Neural progenitor cell (in vitro differentiated cells): ENCODE measurements around the gene ZBED4. TPM values are rescaled to one million over a fixed set of nuclear protein-coding genes. Genes with fewer than 3 reads are reported as not detected.

Source experiments
- DNase-seq: peaks from one replicate; pipeline ENCODE4 v3.0.0-alpha.2; 2016; ENCODE audit warnings: low spot score
- H2AFZ ChIP-seq: fragments of 200-600 bp; sonication (generic); replicated peaks from 2 replicates; pipeline ENCODE4 v1.6.1; 2016; ENCODE audit warnings: antibody characterized with exemption
- H3F3A ChIP-seq: fragments of 200-600 bp; sonication (generic); 2 replicates; pipeline ENCODE4 v1.6.1; 2016; ENCODE audit warnings: antibody characterized with exemption, low read depth
- H3K27ac ChIP-seq: fragments of 200-600 bp; sonication (generic); 2 replicates; pipeline ENCODE4 v1.5.1; 2016; ENCODE audit warnings: mild to moderate bottlenecking
- H3K27me3 ChIP-seq: fragments of 200-600 bp; sonication (generic); 2 replicates; pipeline ENCODE4 v1.6.1; 2016; ENCODE audit warnings: mild to moderate bottlenecking, moderate library complexity
- H3K36me3 ChIP-seq: fragments of 200-600 bp; sonication (generic); 2 replicates; pipeline ENCODE4 v1.5.1; 2016
- H3K4me1 ChIP-seq: fragments of 200-600 bp; sonication (generic); 2 replicates; pipeline ENCODE4 v1.6.1; 2016; ENCODE audit warnings: mixed run types
- H3K4me2 ChIP-seq: fragments of 200-600 bp; sonication (generic); 2 replicates; pipeline ENCODE4 v1.6.1; 2016
- H3K4me3 ChIP-seq: fragments of 200-600 bp; sonication (generic); 2 replicates; pipeline ENCODE4 v1.5.1; 2016
- H3K79me2 ChIP-seq: fragments of 200-600 bp; sonication (generic); 2 replicates; pipeline ENCODE4 v1.6.1; 2016; ENCODE audit warnings: low read depth
- H3K9ac ChIP-seq: fragments of 200-600 bp; sonication (generic); 2 replicates; pipeline ENCODE4 v1.6.1; 2016
- H3K9me3 ChIP-seq: fragments of 200-600 bp; sonication (generic); 2 replicates; pipeline ENCODE4 v1.5.1; 2016; ENCODE audit warnings: low read depth
- H4K20me1 ChIP-seq: fragments of 200-600 bp; sonication (generic); 2 replicates; pipeline ENCODE4 v1.6.1; 2016; ENCODE audit warnings: low read depth
- H3K27ac Mint-ChIP-seq: 3 replicates; pipeline ENCODE4 v1.8.0; 2021; ENCODE audit warnings: mixed read lengths
- H3K27me3 Mint-ChIP-seq: 2 replicates; pipeline ENCODE4 v1.8.0; 2022; ENCODE audit warnings: low read depth, mild to moderate bottlenecking, inconsistent platforms, moderate library complexity, mixed read lengths; ENCODE audit not compliant: insufficient read depth
- H3K36me3 Mint-ChIP-seq: 3 replicates; pipeline ENCODE4 v1.8.0; 2021; ENCODE audit warnings: mixed read lengths
- H3K4me1 Mint-ChIP-seq: 3 replicates; pipeline ENCODE4 v1.8.0; 2021; ENCODE audit warnings: mixed read lengths
- H3K4me3 Mint-ChIP-seq: 3 replicates; pipeline ENCODE4 v1.8.0; 2021; ENCODE audit warnings: mild to moderate bottlenecking, moderate library complexity, mixed read lengths
- H3K9me3 Mint-ChIP-seq: 3 replicates; pipeline ENCODE4 v1.8.0; 2020; ENCODE audit warnings: mixed read lengths
- EZH2 ChIP-seq: fragments of 200-600 bp; sonication (generic); IDR thresholded peaks from 2 replicates; pipeline ENCODE4 v1.6.1; 2017; ENCODE audit warnings: antibody characterized with exemption, mild to moderate bottlenecking, moderate library complexity
- EZH2phosphoT487 ChIP-seq: fragments of 200-600 bp; sonication (generic); IDR thresholded peaks from 2 replicates; pipeline ENCODE4 v1.6.1; 2017; ENCODE audit warnings: antibody characterized with exemption
- total RNA-seq: library from RNA; depleted of rRNA; stranded (reverse); fragments of >200 nt; gene quantifications from 2 replicates; pipeline ENCODE4 v1.2.3, GENCODE V29; 2015; ENCODE audit warnings: low replicate concordance
- TF ChIP-seq, protein P1 (sequence below): fragments of 200-600 bp; sonication (generic); IDR thresholded peaks from 2 replicates; pipeline ENCODE4 v1.5.1; 2017; ENCODE audit warnings: antibody characterized with exemption, mild to moderate bottlenecking

ZBED4 gene
- total RNA-seq, 1 donor from 2014 or later, result 23.1 TPM

DNA sequence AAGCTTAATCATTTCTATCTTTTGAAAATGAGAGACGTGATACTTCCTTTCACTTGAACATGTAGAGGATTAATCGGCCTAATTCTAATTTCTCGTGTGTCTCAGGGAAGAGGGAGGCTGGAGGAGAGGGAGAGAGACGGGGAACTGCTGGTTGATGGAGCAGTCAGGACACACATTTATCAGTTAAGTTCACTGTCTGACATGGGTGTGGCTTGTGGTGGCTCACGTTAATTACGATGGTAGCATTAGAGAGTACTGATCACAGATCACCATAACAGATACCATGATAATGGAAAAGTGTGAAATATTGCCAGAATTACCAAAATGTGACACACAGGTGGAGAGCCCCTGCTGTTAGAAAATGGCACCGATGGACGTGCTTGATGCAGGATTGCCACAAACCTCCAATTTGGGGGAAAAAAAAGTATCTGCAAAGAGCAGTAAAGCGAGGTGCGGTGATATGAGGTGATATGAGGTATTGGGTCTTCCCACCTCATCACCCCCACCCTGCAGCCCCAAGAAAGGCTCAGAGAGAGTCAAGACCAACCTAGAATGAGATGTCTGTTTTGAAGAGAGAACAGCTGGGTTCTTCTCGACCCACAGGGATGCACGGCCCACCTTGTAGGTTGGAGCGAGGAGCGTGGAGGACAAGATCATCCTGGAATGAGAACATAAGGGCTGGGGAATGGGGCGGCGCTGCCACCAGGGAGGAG, 19.7 kb downstream of the ZBED4 start:
- no peaks in the 10 kb centered on the region for H3K27me3 ChIP-seq
- no peak overlapping the region for H3K27ac Mint-ChIP-seq
- no peak overlapping the region for H3K4me3 Mint-ChIP-seq

DNA sequence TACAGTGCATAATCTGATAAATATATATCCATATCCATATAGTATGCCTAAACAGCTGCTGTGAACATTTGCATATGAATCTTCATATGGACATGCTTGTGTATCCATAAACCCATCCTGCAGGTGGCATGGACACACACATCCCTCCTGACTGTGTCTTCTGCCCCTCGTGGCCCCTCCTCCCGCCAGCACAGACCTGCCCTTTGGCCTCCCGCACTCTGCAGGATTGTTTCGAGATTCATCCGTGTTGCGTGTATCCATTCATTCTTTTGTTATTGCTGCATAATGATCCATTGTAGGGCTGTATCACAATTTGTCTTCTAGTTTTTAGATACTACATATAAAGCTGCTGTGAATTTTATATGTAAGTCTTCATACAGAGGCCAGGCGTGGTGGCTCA, 24.0 kb downstream of the ZBED4 start:
- peaks cover 4% of the 10 kb centered on the region for H3K27me3 Mint-ChIP-seq

More for the DNA sequence above, 19.7 kb downstream of the ZBED4 start:
- H3K4me1 Mint-ChIP-seq, result no peaks in the 10 kb centered on the region
- DNase-seq, result no peak
- peaks cover 66% of the 10 kb centered on the region for H3K36me3 Mint-ChIP-seq
- Histone ChIP-seq H3K79me2 (peaks cover 98% of the 10 kb centered on the region), H3F3A (no peaks in the 10 kb centered on the region), H3K4me1 (no peaks in the 10 kb centered on the region), H3K9ac (no peak overlapping the region), H3K4me3 (no peak overlapping the region), H3K4me2 (no peak overlapping the region), H2AFZ (no peak overlapping the region), H3K36me3 (peaks cover 4% of the 10 kb centered on the region), H3K27ac (no peak overlapping the region), H4K20me1 (no peaks in the 10 kb centered on the region), H3K9me3 (no peaks in the 10 kb centered on the region)
- peaks cover 72% of the 10 kb centered on the region for H3K9me3 Mint-ChIP-seq
- TF ChIP-seq EZH2phosphoT487, result no peak
- TF ChIP-seq, protein P1, sequence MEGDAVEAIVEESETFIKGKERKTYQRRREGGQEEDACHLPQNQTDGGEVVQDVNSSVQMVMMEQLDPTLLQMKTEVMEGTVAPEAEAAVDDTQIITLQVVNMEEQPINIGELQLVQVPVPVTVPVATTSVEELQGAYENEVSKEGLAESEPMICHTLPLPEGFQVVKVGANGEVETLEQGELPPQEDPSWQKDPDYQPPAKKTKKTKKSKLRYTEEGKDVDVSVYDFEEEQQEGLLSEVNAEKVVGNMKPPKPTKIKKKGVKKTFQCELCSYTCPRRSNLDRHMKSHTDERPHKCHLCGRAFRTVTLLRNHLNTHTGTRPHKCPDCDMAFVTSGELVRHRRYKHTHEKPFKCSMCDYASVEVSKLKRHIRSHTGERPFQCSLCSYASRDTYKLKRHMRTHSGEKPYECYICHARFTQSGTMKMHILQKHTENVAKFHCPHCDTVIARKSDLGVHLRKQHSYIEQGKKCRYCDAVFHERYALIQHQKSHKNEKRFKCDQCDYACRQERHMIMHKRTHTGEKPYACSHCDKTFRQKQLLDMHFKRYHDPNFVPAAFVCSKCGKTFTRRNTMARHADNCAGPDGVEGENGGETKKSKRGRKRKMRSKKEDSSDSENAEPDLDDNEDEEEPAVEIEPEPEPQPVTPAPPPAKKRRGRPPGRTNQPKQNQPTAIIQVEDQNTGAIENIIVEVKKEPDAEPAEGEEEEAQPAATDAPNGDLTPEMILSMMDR, result no peak
- TF ChIP-seq EZH2, result no peak
- H3K27me3 Mint-ChIP-seq, result no peaks in the 10 kb centered on the region

DNA sequence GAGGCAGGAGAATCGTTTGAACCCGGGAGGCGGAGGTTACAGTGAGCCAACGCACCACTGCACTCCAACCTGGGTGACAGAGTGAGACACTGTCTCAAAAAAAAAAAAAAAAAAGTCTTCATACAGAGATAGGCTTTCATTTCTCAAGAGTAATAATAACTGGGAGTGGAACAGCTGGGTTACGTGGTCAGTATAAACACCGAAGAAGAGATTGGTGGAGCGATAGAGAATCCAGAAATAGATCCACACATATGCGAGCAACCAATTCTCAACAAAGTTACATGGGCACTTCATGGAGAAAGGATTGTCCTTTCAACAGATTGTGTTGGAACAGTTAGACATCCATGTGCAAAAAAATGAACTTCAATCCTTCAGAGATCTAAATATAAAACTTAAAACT, 24.6 kb downstream of the ZBED4 start:
- H3K79me2 ChIP-seq, result peaks cover 95% of the 10 kb centered on the region
- H3F3A ChIP-seq, result no peaks in the 10 kb centered on the region
- H3K27me3 Mint-ChIP-seq, result peaks cover 4% of the 10 kb centered on the region
- H2AFZ ChIP-seq, result no peak overlapping the region
- DNase-seq, result no peak
- H3K27ac ChIP-seq, result no peak overlapping the region
- H3K4me3 Mint-ChIP-seq, result no peak overlapping the region
- H3K27me3 ChIP-seq, result no peaks in the 10 kb centered on the region
- TF ChIP-seq EZH2phosphoT487 (no peak), EZH2 (no peak)
- TF ChIP-seq, protein P1, result no peak
- H3K4me1 ChIP-seq, result no peaks in the 10 kb centered on the region
- peaks cover 70% of the 10 kb centered on the region for H3K36me3 Mint-ChIP-seq
- no peaks in the 10 kb centered on the region for H3K9me3 ChIP-seq
- H3K27ac Mint-ChIP-seq, result no peak overlapping the region
- H3K9me3 Mint-ChIP-seq, result peaks cover 74% of the 10 kb centered on the region
- H3K4me3 ChIP-seq, result no peak overlapping the region
- H3K4me2 ChIP-seq, result no peak overlapping the region
- H3K36me3 ChIP-seq, result peaks cover 4% of the 10 kb centered on the region
- H3K9ac ChIP-seq, result no peak overlapping the region
- peaks cover 8% of the 10 kb centered on the region for H4K20me1 ChIP-seq
- no peaks in the 10 kb centered on the region for H3K4me1 Mint-ChIP-seq

More for the DNA sequence above, 24.0 kb downstream of the ZBED4 start:
- Histone ChIP-seq H3F3A (no peaks in the 10 kb centered on the region), H3K4me3 (no peak overlapping the region), H3K36me3 (peaks cover 4% of the 10 kb centered on the region), H2AFZ (no peak overlapping the region), H3K79me2 (peaks cover 95% of the 10 kb centered on the region), H4K20me1 (peaks cover 3% of the 10 kb centered on the region), H3K27ac (no peak overlapping the region), H3K4me1 (no peaks in the 10 kb centered on the region), H3K9me3 (no peaks in the 10 kb centered on the region), H3K9ac (no peak overlapping the region), H3K27me3 (no peaks in the 10 kb centered on the region), H3K4me2 (no peak overlapping the region)
- H3K36me3 Mint-ChIP-seq, result peaks cover 67% of the 10 kb centered on the region
- no peak overlapping the region for H3K27ac Mint-ChIP-seq
- TF ChIP-seq EZH2phosphoT487, result no peak
- no peak for TF ChIP-seq EZH2
- TF ChIP-seq, protein P1, result no peak
- H3K4me3 Mint-ChIP-seq, result no peak overlapping the region
- DNase-seq, result no peak
- H3K9me3 Mint-ChIP-seq, result peaks cover 71% of the 10 kb centered on the region
- no peaks in the 10 kb centered on the region for H3K4me1 Mint-ChIP-seq
